Esophagus mucosa (tissue), 1 donor: Measurements from ENCODE around the gene TBX18. TPM values are rescaled to one million over a fixed set of nuclear protein-coding genes. Genes with fewer than 3 reads are reported as not detected.

Source experiments
- ATAC-seq: fragments of 200-7000 bp; cut with Tn5 transposase; one replicate; pipeline ENCODE4 v1.9.1; 2020
- total RNA-seq: library from RNA; stranded (reverse); gene quantifications from one replicate; pipeline ENCODE4 v1.2.4, GENCODE V29; 2023
- donor health status: DM: yes; HTN: yes; CAD: no.

The TBX18 gene
- total RNA-seq, 1 donor from 2014 or later = 1.6 TPM

GRCh38 chr6:84772428-84773132, 8.2 kb upstream of the TBX18 start:
- no peak for ATAC-seq

GRCh38 chr6:84771756-84772356, 7.5 kb upstream of the TBX18 start:
- no peak for ATAC-seq

GRCh38 chr6:84771125-84771755, 6.8 kb upstream of the TBX18 start:
- ATAC-seq = no peak

GRCh38 chr6:84770521-84770920, 6.1 kb upstream of the TBX18 start:
- no peak for ATAC-seq

- ATAC-seq = no peak
These were observed 4.9 kb upstream of the TBX18 start for GRCh38 chr6:84769306-84769705.

- no peak for ATAC-seq
These were observed 4.2 kb upstream of the TBX18 start for GRCh38 chr6:84768442-84769174.

- ATAC-seq = no peak
These were observed 3.3 kb upstream of the TBX18 start for GRCh38 chr6:84767526-84768201.

GRCh38 chr6:84766799-84767525, 2.6 kb upstream of the TBX18 start:
- ATAC-seq = no peak

GRCh38 chr6:84766118-84766798, 1.9 kb upstream of the TBX18 start:
- no peak for ATAC-seq

- ATAC-seq = no peak
These were observed 489 bp downstream of the TBX18 start for GRCh38 chr6:84763886-84764331.

- peak; percentile 81 for ATAC-seq
These were observed 1.2 kb downstream of the TBX18 start for GRCh38 chr6:84763003-84763885.

- no peak for ATAC-seq
These were observed 2.0 kb downstream of the TBX18 start for GRCh38 chr6:84762220-84763002.

GRCh38 chr6:84758486-84758885, 5.9 kb downstream of the TBX18 start:
- ATAC-seq = no peak

GRCh38 chr6:84756877-84757276, 7.5 kb downstream of the TBX18 start:
- ATAC-seq = no peak

GRCh38 chr6:84756466-84756865, 7.9 kb downstream of the TBX18 start:
- no peak for ATAC-seq

- no peak for ATAC-seq
These were observed 11.2 kb downstream of the TBX18 start for GRCh38 chr6:84753173-84753572.

- ATAC-seq = no peak
These were observed 12.1 kb downstream of the TBX18 start for GRCh38 chr6:84752118-84752850.

GRCh38 chr6:84749181-84749580, 15.2 kb downstream of the TBX18 start:
- ATAC-seq = no peak

GRCh38 chr6:84748376-84748775, 16.0 kb downstream of the TBX18 start:
- no peak for ATAC-seq
